ENCODE measurements around the gene PSMD6.

PSMD6 gene

DNA sequence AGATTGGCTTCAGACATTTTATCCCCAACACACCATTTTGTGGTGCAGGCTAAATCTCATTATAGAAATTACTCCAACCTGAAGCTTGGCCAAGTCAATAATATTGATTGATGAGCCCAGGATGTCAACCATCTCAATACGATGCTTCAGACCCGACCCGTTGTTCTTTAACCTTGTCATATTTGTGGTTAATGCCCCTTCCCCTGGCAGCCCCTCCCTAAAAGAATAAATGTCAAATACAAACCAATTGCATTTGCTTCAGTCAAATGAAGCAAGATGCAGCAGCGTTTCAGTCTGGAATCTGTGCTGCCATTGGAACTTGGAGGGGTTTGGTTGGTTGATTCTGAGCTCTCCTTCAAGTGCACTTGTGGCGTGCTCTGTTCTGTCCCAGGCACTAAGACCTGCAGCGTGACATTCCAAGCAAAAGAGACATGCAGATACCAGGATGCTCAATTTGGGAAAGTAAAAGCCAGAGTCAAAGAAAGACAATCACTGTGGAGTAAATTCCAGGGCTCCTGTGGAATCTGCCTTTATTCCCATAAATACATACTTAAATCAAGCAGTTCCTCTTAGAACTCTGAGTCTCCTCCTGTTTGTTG lies 23.8 kb upstream of the PSMD6 start:
- Histone ChIP-seq H3K27ac (ENCODE audit: insufficient read depth, low read length, poor library complexity, severe bottlenecking) (no peak overlapping the region), H3K4me1 (ENCODE audit: control insufficient read depth, insufficient read depth, low read length, poor library complexity, severe bottlenecking) (no peaks in the 10 kb centered on the region), H3K27me3 (replicated peaks; ENCODE audit: control insufficient read depth, insufficient read depth, low read length, poor library complexity, severe bottlenecking) (no peaks in the 10 kb centered on the region), H3K36me3 (ENCODE audit: control insufficient read depth, insufficient read depth, low read length) (no peaks in the 10 kb centered on the region), H3K4me3 (ENCODE audit: insufficient read depth, low read depth, low read length, poor library complexity, severe bottlenecking) (no peak overlapping the region), H3K9me3 (ENCODE audit: control insufficient read depth, low read length) (no peaks in the 10 kb centered on the region)
- DNase-seq: no peak

DNA sequence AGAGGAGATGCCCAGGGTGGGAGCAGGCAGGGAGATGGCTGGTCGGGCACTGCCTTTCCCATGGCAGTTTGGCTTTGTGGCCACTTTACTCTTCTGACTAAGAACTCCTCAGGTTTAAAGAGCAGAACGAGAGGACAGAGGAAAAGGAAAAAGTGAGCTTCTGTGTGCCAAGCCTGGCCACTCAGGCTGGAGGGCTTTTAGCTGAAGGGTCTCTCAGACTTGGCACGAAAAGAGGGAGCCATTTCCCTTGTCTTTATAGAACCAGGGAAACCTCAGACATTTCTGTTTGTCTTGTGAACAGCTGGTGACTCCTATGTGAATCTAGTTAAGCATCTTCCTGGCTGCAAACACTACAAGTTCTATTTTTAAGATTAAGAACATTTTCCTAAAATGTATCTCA lies 23.3 kb upstream of the PSMD6 start:
- no peak overlapping the region for H3K27ac ChIP-seq (ENCODE audit: insufficient read depth, low read length, poor library complexity, severe bottlenecking)
- H3K27me3 ChIP-seq (replicated peaks; ENCODE audit: control insufficient read depth, insufficient read depth, low read length, poor library complexity, severe bottlenecking): no peaks in the 10 kb centered on the region
- no peaks in the 10 kb centered on the region for H3K36me3 ChIP-seq (ENCODE audit: control insufficient read depth, insufficient read depth, low read length)
- H3K9me3 ChIP-seq (ENCODE audit: control insufficient read depth, low read length): no peaks in the 10 kb centered on the region
- no peak overlapping the region for H3K4me3 ChIP-seq (ENCODE audit: insufficient read depth, low read depth, low read length, poor library complexity, severe bottlenecking)
- DNase-seq: no peak
- no peaks in the 10 kb centered on the region for H3K4me1 ChIP-seq (ENCODE audit: control insufficient read depth, insufficient read depth, low read length, poor library complexity, severe bottlenecking)

DNA sequence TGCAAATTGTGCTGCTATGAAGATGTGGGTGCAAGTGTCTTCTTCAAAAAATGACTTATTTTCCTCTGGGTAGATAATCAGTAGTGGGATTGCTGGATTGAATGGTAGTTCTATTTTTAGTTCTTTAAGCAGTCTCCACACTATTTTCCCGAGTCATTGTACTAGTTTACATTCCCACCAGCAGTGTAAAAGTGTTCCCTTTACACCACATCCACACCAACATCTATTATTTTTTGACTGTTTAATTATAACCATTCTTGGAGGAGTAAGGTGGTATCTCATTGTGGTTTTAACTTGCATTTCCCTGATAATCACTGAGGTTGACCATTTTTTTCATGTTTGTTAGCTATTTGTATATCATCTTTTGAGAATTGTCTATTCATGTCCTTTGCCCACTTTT lies 19.7 kb upstream of the PSMD6 start:
- Histone ChIP-seq H3K27ac (ENCODE audit: insufficient read depth, low read length, poor library complexity, severe bottlenecking) (no peak overlapping the region), H3K27me3 (replicated peaks; ENCODE audit: control insufficient read depth, insufficient read depth, low read length, poor library complexity, severe bottlenecking) (no peaks in the 10 kb centered on the region), H3K36me3 (ENCODE audit: control insufficient read depth, insufficient read depth, low read length) (no peaks in the 10 kb centered on the region), H3K4me3 (ENCODE audit: insufficient read depth, low read depth, low read length, poor library complexity, severe bottlenecking) (no peak overlapping the region), H3K9me3 (ENCODE audit: control insufficient read depth, low read length) (no peaks in the 10 kb centered on the region), H3K4me1 (ENCODE audit: control insufficient read depth, insufficient read depth, low read length, poor library complexity, severe bottlenecking) (no peaks in the 10 kb centered on the region)
- DNase-seq: no peak

DNA sequence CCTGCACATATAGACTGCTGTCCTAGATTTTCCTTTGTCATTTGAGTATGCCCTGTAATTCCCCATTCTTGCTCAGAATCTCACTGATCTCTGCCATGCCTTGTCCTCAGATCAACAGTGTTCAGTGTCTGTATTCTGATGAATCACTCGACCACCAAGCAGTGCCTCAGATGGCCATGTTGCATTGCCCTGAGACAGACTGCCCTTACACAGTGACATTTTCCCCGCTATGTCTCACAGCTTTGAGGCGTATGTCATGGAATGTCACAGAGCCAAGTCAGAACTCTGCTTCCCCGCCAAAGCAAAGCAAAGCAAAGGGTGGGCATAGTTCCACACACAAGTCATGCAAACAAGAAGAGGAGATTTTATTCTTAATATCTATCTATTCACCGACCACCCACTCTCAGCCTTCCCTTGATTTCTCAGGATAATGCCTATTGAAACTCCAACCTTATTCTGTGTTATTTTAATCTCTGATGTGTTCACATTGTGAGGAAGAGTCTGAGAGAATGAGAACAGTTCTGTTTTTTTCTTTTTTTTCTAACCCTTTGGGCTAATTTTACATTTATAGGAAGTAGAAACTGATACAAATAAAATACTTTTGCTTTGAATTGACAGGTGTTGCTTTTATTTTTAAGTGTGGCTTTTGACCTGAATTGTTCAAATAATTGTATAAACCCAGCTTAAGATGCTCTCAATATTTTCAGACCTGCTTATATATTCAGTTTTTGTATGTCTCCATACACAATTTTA lies 16.9 kb upstream of the PSMD6 start:
- no peak for DNase-seq

DNA sequence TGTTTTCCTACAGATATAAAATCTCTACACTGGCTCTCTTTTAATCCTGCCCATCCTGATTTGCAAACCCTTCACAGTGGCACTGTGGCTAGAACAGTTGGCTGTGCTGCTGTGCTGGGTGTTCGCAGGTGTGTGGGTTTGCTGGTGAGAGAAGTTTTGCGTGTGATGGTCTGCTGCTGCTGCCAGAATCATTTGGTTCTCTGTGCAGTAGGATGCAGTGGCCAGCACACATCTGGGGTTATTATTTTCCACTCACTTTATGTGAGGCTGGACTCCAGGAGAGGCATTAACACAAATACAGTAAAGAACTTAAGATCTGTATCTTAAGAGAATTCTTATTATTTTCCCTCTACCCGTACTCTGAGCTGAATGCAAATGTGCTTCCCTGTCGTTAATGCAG lies 16.0 kb upstream of the PSMD6 start:
- no peaks in the 10 kb centered on the region for H3K9me3 ChIP-seq (ENCODE audit: control insufficient read depth, low read length)
- H3K27ac ChIP-seq (ENCODE audit: insufficient read depth, low read length, poor library complexity, severe bottlenecking): no peak overlapping the region
- H3K36me3 ChIP-seq (ENCODE audit: control insufficient read depth, insufficient read depth, low read length): no peaks in the 10 kb centered on the region
- no peaks in the 10 kb centered on the region for H3K27me3 ChIP-seq (replicated peaks; ENCODE audit: control insufficient read depth, insufficient read depth, low read length, poor library complexity, severe bottlenecking)
- no peak for DNase-seq
- H3K4me3 ChIP-seq (ENCODE audit: insufficient read depth, low read depth, low read length, poor library complexity, severe bottlenecking): no peak overlapping the region
- no peaks in the 10 kb centered on the region for H3K4me1 ChIP-seq (ENCODE audit: control insufficient read depth, insufficient read depth, low read length, poor library complexity, severe bottlenecking)

More for the DNA sequence above, 16.9 kb upstream of the PSMD6 start:
- no peaks in the 10 kb centered on the region for H3K4me1 ChIP-seq (ENCODE audit: control insufficient read depth, insufficient read depth, low read length, poor library complexity, severe bottlenecking)
- H3K9me3 ChIP-seq (ENCODE audit: control insufficient read depth, low read length): no peaks in the 10 kb centered on the region
- no peaks in the 10 kb centered on the region for H3K27me3 ChIP-seq (replicated peaks; ENCODE audit: control insufficient read depth, insufficient read depth, low read length, poor library complexity, severe bottlenecking)
- H3K4me3 ChIP-seq (ENCODE audit: insufficient read depth, low read depth, low read length, poor library complexity, severe bottlenecking): no peak overlapping the region
- no peaks in the 10 kb centered on the region for H3K36me3 ChIP-seq (ENCODE audit: control insufficient read depth, insufficient read depth, low read length)
- no peak overlapping the region for H3K27ac ChIP-seq (ENCODE audit: insufficient read depth, low read length, poor library complexity, severe bottlenecking)

DNA sequence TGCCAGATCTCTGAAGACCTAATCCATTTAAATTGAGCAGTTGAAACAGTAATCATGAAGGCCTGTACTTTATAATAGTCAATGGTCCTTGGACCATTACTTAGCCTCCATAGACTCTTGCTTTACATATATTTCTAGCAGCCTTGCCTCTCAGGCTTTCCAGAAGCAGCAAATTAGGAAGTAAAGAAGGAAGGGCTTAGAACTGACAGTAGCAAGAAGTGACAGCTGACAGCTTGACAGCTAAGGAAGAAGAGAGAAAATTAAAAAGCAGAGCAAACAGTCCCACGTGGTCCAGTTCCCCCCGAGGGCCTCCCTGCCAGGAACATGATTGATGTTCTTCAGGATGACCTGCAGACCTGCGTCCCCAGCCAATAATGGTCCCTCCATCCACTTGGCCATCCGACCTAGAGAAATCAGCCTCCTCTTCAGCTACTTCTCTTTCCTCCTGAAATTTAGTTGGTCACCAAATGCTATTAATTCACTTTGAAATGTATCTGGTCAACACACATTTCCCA lies 15.0 kb upstream of the PSMD6 start:
- Histone ChIP-seq H3K27me3 (replicated peaks; ENCODE audit: control insufficient read depth, insufficient read depth, low read length, poor library complexity, severe bottlenecking) (no peaks in the 10 kb centered on the region), H3K4me3 (ENCODE audit: insufficient read depth, low read depth, low read length, poor library complexity, severe bottlenecking) (no peak overlapping the region), H3K27ac (ENCODE audit: insufficient read depth, low read length, poor library complexity, severe bottlenecking) (no peak overlapping the region), H3K9me3 (ENCODE audit: control insufficient read depth, low read length) (no peaks in the 10 kb centered on the region), H3K4me1 (ENCODE audit: control insufficient read depth, insufficient read depth, low read length, poor library complexity, severe bottlenecking) (no peaks in the 10 kb centered on the region), H3K36me3 (ENCODE audit: control insufficient read depth, insufficient read depth, low read length) (no peaks in the 10 kb centered on the region)
- no peak for DNase-seq

DNA sequence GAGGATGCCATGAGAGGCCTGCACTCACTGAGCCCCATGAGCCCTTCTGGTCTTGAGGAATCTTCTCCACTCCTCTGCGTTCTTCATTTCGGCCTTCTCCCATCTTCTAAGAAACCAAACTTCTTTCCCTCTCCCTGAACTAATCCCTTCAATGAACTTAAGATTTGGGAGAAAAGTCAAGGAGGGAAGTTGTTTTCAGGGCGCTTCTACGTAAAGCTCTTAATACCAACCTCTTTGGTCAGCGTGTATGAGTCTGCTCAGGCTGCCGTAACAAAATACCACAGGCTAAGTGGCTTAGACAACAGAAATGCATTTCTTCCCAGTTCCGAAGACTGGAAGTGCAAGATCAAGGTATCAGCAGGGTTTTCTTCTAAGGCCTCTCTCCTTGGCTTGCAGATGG lies 13.8 kb upstream of the PSMD6 start:
- no peak for DNase-seq
- Histone ChIP-seq H3K9me3 (ENCODE audit: control insufficient read depth, low read length) (no peaks in the 10 kb centered on the region), H3K4me3 (ENCODE audit: insufficient read depth, low read depth, low read length, poor library complexity, severe bottlenecking) (no peak overlapping the region), H3K36me3 (ENCODE audit: control insufficient read depth, insufficient read depth, low read length) (no peaks in the 10 kb centered on the region), H3K4me1 (ENCODE audit: control insufficient read depth, insufficient read depth, low read length, poor library complexity, severe bottlenecking) (no peaks in the 10 kb centered on the region), H3K27ac (ENCODE audit: insufficient read depth, low read length, poor library complexity, severe bottlenecking) (no peak overlapping the region), H3K27me3 (replicated peaks; ENCODE audit: control insufficient read depth, insufficient read depth, low read length, poor library complexity, severe bottlenecking) (no peaks in the 10 kb centered on the region)

DNA sequence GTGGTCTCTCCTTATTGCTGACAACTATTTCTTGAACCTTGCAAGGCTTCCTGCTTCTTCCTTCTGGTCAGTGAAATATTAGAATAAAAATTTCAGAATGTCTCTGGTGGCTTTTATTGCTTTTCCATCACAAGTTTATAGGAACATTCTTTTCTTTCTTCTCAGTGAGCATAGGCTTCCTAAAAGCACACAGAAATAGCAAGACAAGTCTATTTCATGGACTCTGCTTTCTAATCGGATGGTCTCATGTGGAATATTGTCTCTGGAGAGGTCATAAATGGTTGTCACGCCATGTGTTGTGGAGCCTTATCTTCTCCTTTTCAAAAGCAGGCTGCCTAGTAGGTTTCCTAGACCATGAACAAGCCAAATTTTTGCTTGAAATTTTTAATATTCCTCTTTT lies 9.8 kb upstream of the PSMD6 start:
- DNase-seq: no peak
- Histone ChIP-seq H3K27me3 (replicated peaks; ENCODE audit: control insufficient read depth, insufficient read depth, low read length, poor library complexity, severe bottlenecking) (no peaks in the 10 kb centered on the region), H3K4me3 (ENCODE audit: insufficient read depth, low read depth, low read length, poor library complexity, severe bottlenecking) (no peak overlapping the region), H3K9me3 (ENCODE audit: control insufficient read depth, low read length) (no peaks in the 10 kb centered on the region), H3K4me1 (ENCODE audit: control insufficient read depth, insufficient read depth, low read length, poor library complexity, severe bottlenecking) (peaks cover 8% of the 10 kb centered on the region), H3K27ac (ENCODE audit: insufficient read depth, low read length, poor library complexity, severe bottlenecking) (no peak overlapping the region), H3K36me3 (ENCODE audit: control insufficient read depth, insufficient read depth, low read length) (no peaks in the 10 kb centered on the region)

DNA sequence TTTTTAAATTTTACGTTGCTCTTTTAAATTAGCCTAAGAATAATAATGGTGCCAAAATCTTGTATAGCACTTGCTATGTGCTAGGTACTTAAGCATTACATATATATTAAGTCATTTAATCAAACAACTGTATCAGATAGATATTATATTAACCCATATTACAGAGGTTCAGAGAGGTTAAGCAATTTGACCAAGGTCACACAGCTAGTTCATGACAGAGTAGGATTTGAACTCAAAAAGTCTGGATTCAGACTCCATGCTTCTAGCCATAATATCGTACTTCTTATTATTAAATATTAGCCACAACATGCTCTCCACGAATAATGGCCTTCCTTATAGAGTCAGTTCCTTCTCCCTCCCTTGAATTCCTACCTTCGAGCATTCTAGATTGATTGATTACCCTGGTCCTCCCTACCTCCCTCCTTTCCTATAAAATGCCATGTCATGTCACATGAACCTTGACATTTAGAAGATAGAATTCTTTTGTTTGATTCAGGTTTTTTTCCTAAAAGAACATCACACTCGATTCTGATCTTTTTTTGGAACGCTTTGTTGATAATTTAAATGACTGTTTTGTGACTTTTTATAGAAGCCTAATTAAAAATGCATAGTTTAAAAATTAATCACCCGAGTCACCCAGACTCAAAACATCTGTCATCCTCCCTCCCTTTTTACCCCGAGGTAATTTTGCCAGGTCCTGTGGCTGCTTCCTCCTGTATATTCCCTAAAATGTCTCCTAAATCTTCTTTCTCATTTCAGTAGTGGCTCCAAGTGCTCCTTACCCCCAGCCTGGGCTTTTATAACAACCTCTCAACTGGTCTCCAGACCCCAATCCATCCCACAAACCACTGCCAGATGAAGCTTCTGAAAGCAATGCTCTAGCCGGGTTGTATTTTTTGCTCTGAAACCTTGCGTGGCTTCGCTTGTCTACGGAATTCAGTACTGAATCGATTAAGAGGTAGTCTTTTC lies 8.5 kb upstream of the PSMD6 start:
- Histone ChIP-seq H3K36me3 (ENCODE audit: control insufficient read depth, insufficient read depth, low read length) (no peaks in the 10 kb centered on the region), H3K4me1 (ENCODE audit: control insufficient read depth, insufficient read depth, low read length, poor library complexity, severe bottlenecking) (peaks cover 8% of the 10 kb centered on the region), H3K27me3 (replicated peaks; ENCODE audit: control insufficient read depth, insufficient read depth, low read length, poor library complexity, severe bottlenecking) (no peaks in the 10 kb centered on the region), H3K27ac (ENCODE audit: insufficient read depth, low read length, poor library complexity, severe bottlenecking) (no peak overlapping the region), H3K4me3 (ENCODE audit: insufficient read depth, low read depth, low read length, poor library complexity, severe bottlenecking) (no peak overlapping the region), H3K9me3 (ENCODE audit: control insufficient read depth, low read length) (no peaks in the 10 kb centered on the region)
- no peak for DNase-seq

Data from effector memory CD4-positive, alpha-beta T cell (primary cell).